ENCODE results near the gene PLCL2. TPM values are rescaled to one million over a fixed set of nuclear protein-coding genes. Genes with fewer than 3 reads are reported as not detected.

PLCL2 gene
- total and polyA plus RNA-seq, 7 donors: 4.2 to 32.7 (median 21.9) TPM

GRCh38 chr3:16893618-16894200 lies 9.0 kb downstream of the PLCL2 start:
- 81 to 90% (median 88%) methylated on average over 1 of the region's 1 CpG for WGBS, 3 donors
- Histone ChIP-seq H3K36me3 (ENCODE audit: insufficient read depth in 1 of 2, low read depth in 1 of 2) (no peaks in the 10 kb centered on the region), H3K9me3 (no peaks in the 10 kb centered on the region), H3K4me1 (peaks cover 85% of the 10 kb centered on the region), H3K27ac (peak overlapping the region; percentile 10), H3K27me3 (ENCODE audit: insufficient read depth in 3 of 3, low read length in 2 of 3) (no peaks in the 10 kb centered on the region), H3K4me3 (no peak overlapping the region)
- intact Hi-C loops (cut with DNase I): loop anchor here in 1 of 2 donors (10.0 kb wide), 1 partner anchor 331 kb away; no protein-coding TSS in a partner anchor
- TF ChIP-seq CTCF (IDR thresholded peaks at IDR 0.05): no peak
- no peak for DNase-seq
- no peak for ATAC-seq

- no peak for TF ChIP-seq CTCF (IDR thresholded peaks at IDR 0.05)
- peak overlapping the region; percentile 78 for H3K27ac ChIP-seq
- H3K4me3 ChIP-seq: no peak overlapping the region
- ATAC-seq (peak in 2 of 4 donors; percentile 10 to 37), DNase-seq (no peak)
- H3K4me1 ChIP-seq: peaks cover 80% of the 10 kb centered on the region
- intact Hi-C loops (cut with DNase I): loop anchor here (2.0 to 10.0 kb wide), 3 partner anchors 129 to 329 kb away; no protein-coding TSS in a partner anchor
- H3K27me3 ChIP-seq (ENCODE audit: insufficient read depth in 3 of 3, low read length in 2 of 3): no peaks in the 10 kb centered on the region
- H3K36me3 ChIP-seq (ENCODE audit: insufficient read depth in 1 of 2, low read depth in 1 of 2): no peaks in the 10 kb centered on the region
- no peaks in the 10 kb centered on the region for H3K9me3 ChIP-seq
- 43 to 66% (median 46%) methylated on average over 5 of the region's 5 CpGs for WGBS, 3 donors
Measured at GRCh38 chr3:16896094-16896627, 11.4 kb downstream of the PLCL2 start.

GRCh38 chr3:16896820-16897219 lies 12.1 kb downstream of the PLCL2 start:
- 37 to 64% (median 39%) methylated on average over 5 of the region's 5 CpGs for WGBS, 3 donors
- intact Hi-C loops (cut with DNase I): loop anchor here (2.0 to 10.0 kb wide), 3 partner anchors 128 to 328 kb away; no protein-coding TSS in a partner anchor
- no peak for DNase-seq
- H3K9me3 ChIP-seq: no peaks in the 10 kb centered on the region
- no peaks in the 10 kb centered on the region for H3K27me3 ChIP-seq (ENCODE audit: insufficient read depth in 3 of 3, low read length in 2 of 3)
- TF ChIP-seq CTCF (IDR thresholded peaks at IDR 0.05): no peak
- ATAC-seq: peak in 1 of 4 donors; percentile 50
- peak overlapping the region; percentile 78 for H3K27ac ChIP-seq
- peaks cover 80% of the 10 kb centered on the region for H3K4me1 ChIP-seq
- H3K4me3 ChIP-seq: peak overlapping the region; percentile 47
- no peaks in the 10 kb centered on the region for H3K36me3 ChIP-seq (ENCODE audit: insufficient read depth in 1 of 2, low read depth in 1 of 2)

- TF ChIP-seq CTCF (IDR thresholded peaks at IDR 0.05): no peak
- no peaks in the 10 kb centered on the region for H3K27me3 ChIP-seq (ENCODE audit: insufficient read depth in 3 of 3, low read length in 2 of 3)
- peak; percentile 70 to 79 (median 74) for ATAC-seq
- 23 to 38% (median 25%) methylated on average over 11 of the region's 11 CpGs for WGBS, 3 donors
- peak overlapping the region; percentile 78 for H3K27ac ChIP-seq
- intact Hi-C loops (cut with DNase I): loop anchor here (2.0 to 10.0 kb wide), 3 partner anchors 127 to 327 kb away; no protein-coding TSS in a partner anchor
- peaks cover 80% of the 10 kb centered on the region for H3K4me1 ChIP-seq
- DNase-seq: no peak
- no peaks in the 10 kb centered on the region for H3K9me3 ChIP-seq
- H3K36me3 ChIP-seq (ENCODE audit: insufficient read depth in 1 of 2, low read depth in 1 of 2): no peaks in the 10 kb centered on the region
- peak overlapping the region; percentile 47 for H3K4me3 ChIP-seq
Measured at GRCh38 chr3:16897254-16897926, 12.6 kb downstream of the PLCL2 start.
